Measurements from ENCODE around the gene IFNK. TPM values are rescaled to one million over a fixed set of nuclear protein-coding genes. Genes with fewer than 3 reads are reported as not detected.

The IFNK gene
- total RNA-seq, 1 experiment from 2014 or later: not detected

DNA sequence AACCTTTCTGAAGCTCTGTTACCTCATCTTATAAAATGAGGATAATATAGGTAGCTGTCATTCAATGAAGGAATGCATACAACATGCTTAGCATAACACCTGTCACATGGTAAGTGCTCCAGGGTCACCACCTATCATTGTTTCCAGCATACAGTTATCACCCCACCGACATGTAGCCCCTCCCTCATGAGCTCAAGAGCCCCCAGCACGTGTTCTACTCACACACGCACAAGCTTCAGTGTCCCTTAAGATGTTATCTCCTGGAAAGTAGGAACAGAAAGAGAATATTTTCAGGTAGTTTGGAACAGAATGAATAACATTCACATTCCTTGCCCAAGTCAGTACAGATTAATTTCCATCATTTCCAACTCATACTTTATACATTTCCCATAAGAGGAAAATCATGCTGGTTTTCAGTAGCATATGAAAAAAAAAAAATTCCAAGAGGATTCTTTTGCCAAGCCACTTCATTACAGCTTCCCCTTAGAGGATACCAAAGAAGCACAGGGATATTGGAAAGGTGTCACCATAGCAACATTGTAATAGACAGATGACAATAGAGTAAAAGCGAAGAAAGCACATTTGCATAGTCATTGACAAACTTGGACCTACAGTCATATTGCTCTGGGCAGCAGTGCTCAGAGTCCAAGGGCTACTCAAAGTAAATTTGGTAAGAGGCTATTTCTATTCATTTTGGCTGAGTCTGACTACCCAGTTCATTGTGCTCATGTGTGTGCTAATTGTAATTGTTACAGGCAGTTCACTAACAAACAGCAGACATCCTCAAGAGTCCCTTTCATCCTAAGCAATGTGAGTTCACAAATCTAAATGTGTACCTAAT, 7.0 kb downstream of the IFNK start:
- Mint-ChIP-seq H3K27ac (ENCODE audit: unreplicated experiment) (no peak overlapping the region), H3K4me3 (ENCODE audit: low read depth, unreplicated experiment) (no peak overlapping the region), H3K36me3 (ENCODE audit: insufficient read depth, unreplicated experiment) (peaks cover 17% of the 10 kb centered on the region), H3K4me1 (ENCODE audit: low read depth, unreplicated experiment) (peaks cover 10% of the 10 kb centered on the region), H3K9me3 (ENCODE audit: low read depth, unreplicated experiment) (no peaks in the 10 kb centered on the region), H3K27me3 (ENCODE audit: unreplicated experiment) (no peaks in the 10 kb centered on the region)
- no peak for DNase-seq
- TF ChIP-seq, protein P1, sequence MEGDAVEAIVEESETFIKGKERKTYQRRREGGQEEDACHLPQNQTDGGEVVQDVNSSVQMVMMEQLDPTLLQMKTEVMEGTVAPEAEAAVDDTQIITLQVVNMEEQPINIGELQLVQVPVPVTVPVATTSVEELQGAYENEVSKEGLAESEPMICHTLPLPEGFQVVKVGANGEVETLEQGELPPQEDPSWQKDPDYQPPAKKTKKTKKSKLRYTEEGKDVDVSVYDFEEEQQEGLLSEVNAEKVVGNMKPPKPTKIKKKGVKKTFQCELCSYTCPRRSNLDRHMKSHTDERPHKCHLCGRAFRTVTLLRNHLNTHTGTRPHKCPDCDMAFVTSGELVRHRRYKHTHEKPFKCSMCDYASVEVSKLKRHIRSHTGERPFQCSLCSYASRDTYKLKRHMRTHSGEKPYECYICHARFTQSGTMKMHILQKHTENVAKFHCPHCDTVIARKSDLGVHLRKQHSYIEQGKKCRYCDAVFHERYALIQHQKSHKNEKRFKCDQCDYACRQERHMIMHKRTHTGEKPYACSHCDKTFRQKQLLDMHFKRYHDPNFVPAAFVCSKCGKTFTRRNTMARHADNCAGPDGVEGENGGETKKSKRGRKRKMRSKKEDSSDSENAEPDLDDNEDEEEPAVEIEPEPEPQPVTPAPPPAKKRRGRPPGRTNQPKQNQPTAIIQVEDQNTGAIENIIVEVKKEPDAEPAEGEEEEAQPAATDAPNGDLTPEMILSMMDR (IDR thresholded peaks at IDR 0.05; ENCODE audit: unreplicated experiment): no peak
- CTCF ChIA-PET: no interaction called here
- BruUV-seq (replicated peaks): no TSS peak
- intact Hi-C loops (cut with micrococcal nuclease; ENCODE audit: unreplicated experiment): loop anchor here (1.0 kb wide), 1 partner anchor 198 kb away; no protein-coding TSS in a partner anchor

DNA sequence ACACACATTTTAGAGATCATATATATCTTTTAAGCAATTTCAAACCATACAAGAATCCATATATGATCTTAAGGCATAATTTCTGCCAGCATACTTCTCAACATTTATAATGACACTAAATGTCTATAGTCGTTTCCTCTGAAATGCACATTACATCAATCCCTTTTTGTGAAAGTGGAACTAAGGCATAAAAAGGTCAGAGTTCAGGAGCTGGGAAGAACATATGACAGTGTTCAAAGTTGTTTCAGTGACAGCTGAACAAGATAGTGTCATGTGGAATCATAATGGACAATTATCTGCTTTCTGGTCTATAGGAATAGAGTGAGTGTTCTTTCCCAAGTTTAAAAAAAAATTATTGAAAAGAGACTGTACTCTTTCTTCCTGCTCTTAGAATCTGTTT, 8.0 kb downstream of the IFNK start:
- H3K9me3 Mint-ChIP-seq (ENCODE audit: low read depth, unreplicated experiment): no peaks in the 10 kb centered on the region
- no peak overlapping the region for H3K4me3 Mint-ChIP-seq (ENCODE audit: low read depth, unreplicated experiment)
- CTCF ChIA-PET: no interaction called here
- intact Hi-C loops (cut with micrococcal nuclease; ENCODE audit: unreplicated experiment): no loop called here
- no peak for DNase-seq
- BruUV-seq (replicated peaks): no TSS peak
- peaks cover 17% of the 10 kb centered on the region for H3K36me3 Mint-ChIP-seq (ENCODE audit: insufficient read depth, unreplicated experiment)
- no peak overlapping the region for H3K27ac Mint-ChIP-seq (ENCODE audit: unreplicated experiment)
- peaks cover 11% of the 10 kb centered on the region for H3K4me1 Mint-ChIP-seq (ENCODE audit: low read depth, unreplicated experiment)
- H3K27me3 Mint-ChIP-seq (ENCODE audit: unreplicated experiment): no peaks in the 10 kb centered on the region
- TF ChIP-seq, protein P1 (IDR thresholded peaks at IDR 0.05; ENCODE audit: unreplicated experiment): no peak

DNA sequence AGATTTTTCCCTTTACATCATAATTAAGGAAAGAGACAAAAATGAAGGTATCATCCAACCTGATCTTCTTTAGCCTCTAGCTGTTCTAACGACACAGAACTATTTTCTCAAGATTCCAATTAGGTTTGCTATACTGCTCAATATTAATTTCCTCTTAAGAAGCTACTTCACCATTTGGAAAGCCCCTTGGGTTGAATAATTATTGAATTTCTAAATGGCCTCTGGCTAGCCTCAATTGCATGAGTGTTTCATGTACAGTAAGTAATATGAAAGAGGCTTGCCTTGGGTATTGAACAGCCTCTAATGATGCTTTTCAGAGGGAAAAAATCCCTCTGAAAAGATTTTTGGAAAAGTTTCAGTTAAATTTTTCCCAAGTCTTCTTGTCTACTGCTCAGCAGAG, 9.2 kb downstream of the IFNK start:
- intact Hi-C loops (cut with micrococcal nuclease; ENCODE audit: unreplicated experiment): no loop called here
- Mint-ChIP-seq H3K4me3 (ENCODE audit: low read depth, unreplicated experiment) (no peak overlapping the region), H3K27me3 (ENCODE audit: unreplicated experiment) (no peaks in the 10 kb centered on the region), H3K4me1 (ENCODE audit: low read depth, unreplicated experiment) (peaks cover 24% of the 10 kb centered on the region), H3K36me3 (ENCODE audit: insufficient read depth, unreplicated experiment) (peaks cover 13% of the 10 kb centered on the region), H3K9me3 (ENCODE audit: low read depth, unreplicated experiment) (no peaks in the 10 kb centered on the region), H3K27ac (ENCODE audit: unreplicated experiment) (no peak overlapping the region)
- TF ChIP-seq, protein P1 (IDR thresholded peaks at IDR 0.05; ENCODE audit: unreplicated experiment): no peak
- no TSS peak for BruUV-seq (replicated peaks)
- CTCF ChIA-PET: no interaction called here
- DNase-seq: no peak

DNA sequence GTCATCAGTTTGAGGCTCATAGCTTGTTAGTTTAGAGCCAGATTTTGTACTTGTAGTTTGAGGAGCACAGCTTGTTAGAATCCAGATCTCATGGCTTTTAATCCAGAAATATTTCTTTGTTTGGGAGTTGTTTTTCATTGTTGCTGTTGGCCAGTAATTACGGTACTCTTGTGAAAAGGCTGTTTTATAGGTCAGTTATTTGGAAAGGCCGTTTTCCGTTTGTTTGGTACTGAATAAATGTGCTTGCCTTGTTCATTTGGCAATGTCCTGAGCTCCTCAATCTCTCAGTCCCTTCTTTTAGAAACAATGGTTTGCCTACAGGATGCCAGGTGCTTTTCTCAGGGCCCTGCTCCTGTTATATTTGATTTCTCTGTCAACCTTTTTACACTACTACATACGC, 10.0 kb downstream of the IFNK start:
- H3K36me3 Mint-ChIP-seq (ENCODE audit: insufficient read depth, unreplicated experiment): peaks cover 4% of the 10 kb centered on the region
- BruUV-seq (replicated peaks): no TSS peak

More for the DNA sequence above, 10.0 kb downstream of the IFNK start:
- no peaks in the 10 kb centered on the region for H3K27me3 Mint-ChIP-seq (ENCODE audit: unreplicated experiment)
- H3K4me3 Mint-ChIP-seq (ENCODE audit: low read depth, unreplicated experiment): no peak overlapping the region
- H3K4me1 Mint-ChIP-seq (ENCODE audit: low read depth, unreplicated experiment): peaks cover 32% of the 10 kb centered on the region
- H3K9me3 Mint-ChIP-seq (ENCODE audit: low read depth, unreplicated experiment): no peaks in the 10 kb centered on the region
- H3K27ac Mint-ChIP-seq (ENCODE audit: unreplicated experiment): no peak overlapping the region
- TF ChIP-seq, protein P1 (IDR thresholded peaks at IDR 0.05; ENCODE audit: unreplicated experiment): no peak
- CTCF ChIA-PET: no interaction called here
- intact Hi-C loops (cut with micrococcal nuclease; ENCODE audit: unreplicated experiment): no loop called here
- DNase-seq: no peak

Measured in Calu3 (cell line).